ENCODE measurements around the gene DENND4B.

Gene DENND4B

GRCh38 chr1:153978274-153978909 lies 31.9 kb upstream of the DENND4B start:
- no peak for DNase-seq
- no peak for TF ChIP-seq POLR2A (IDR thresholded peaks at IDR 0.05; ENCODE audit: low read length)
- no peak for TF ChIP-seq GATA1 (IDR thresholded peaks at IDR 0.05; ENCODE audit: low read depth, low read length)

- peak; percentile 87 to 92 for DNase-seq
- TF ChIP-seq POLR2A (IDR thresholded peaks at IDR 0.05; ENCODE audit: low read length): peak; percentile 89
- TF ChIP-seq GATA1 (IDR thresholded peaks at IDR 0.05; ENCODE audit: low read depth, low read length): no peak
Observed at GRCh38 chr1:153977250-153978240, 31.0 kb upstream of the DENND4B start, which contains the start of gene JTB. Gene JTB, minus strand, starts transcription at chr1:153977674. Its CDS starts 422 bp downstream, at chr1:153977252.

GRCh38 chr1:153976819-153977249 lies 30.3 kb upstream of the DENND4B start:
- no peak for TF ChIP-seq POLR2A (IDR thresholded peaks at IDR 0.05; ENCODE audit: low read length)
- peak in 1 of 2 experiments; percentile 73 for DNase-seq

GRCh38 chr1:153973525-153973924 lies 27.0 kb upstream of the DENND4B start:
- TF ChIP-seq POLR2A (IDR thresholded peaks at IDR 0.05; ENCODE audit: low read length) (no peak), GATA1 (IDR thresholded peaks at IDR 0.05; ENCODE audit: low read depth, low read length) (no peak)

GRCh38 chr1:153973071-153973470 lies 26.6 kb upstream of the DENND4B start:
- TF ChIP-seq GATA1 (IDR thresholded peaks at IDR 0.05; ENCODE audit: low read depth, low read length) (no peak), POLR2A (IDR thresholded peaks at IDR 0.05; ENCODE audit: low read length) (peak; percentile 37)
- DNase-seq: no peak

More at GRCh38 chr1:153973525-153973924, 27.0 kb upstream of the DENND4B start:
- DNase-seq: no peak

- TF ChIP-seq GATA1 (IDR thresholded peaks at IDR 0.05; ENCODE audit: low read depth, low read length): no peak
- no peak for TF ChIP-seq POLR2A (IDR thresholded peaks at IDR 0.05; ENCODE audit: low read length)
- no peak for DNase-seq
Observed at GRCh38 chr1:153970346-153970745, 23.8 kb upstream of the DENND4B start.

GRCh38 chr1:153968972-153969371 lies 22.5 kb upstream of the DENND4B start:
- no peak for TF ChIP-seq GATA1 (IDR thresholded peaks at IDR 0.05; ENCODE audit: low read depth, low read length)
- TF ChIP-seq POLR2A (IDR thresholded peaks at IDR 0.05; ENCODE audit: low read length): no peak
- no peak for DNase-seq

- TF ChIP-seq GATA1 (IDR thresholded peaks at IDR 0.05; ENCODE audit: low read depth, low read length) (no peak), POLR2A (IDR thresholded peaks at IDR 0.05; ENCODE audit: low read length) (no peak)
- DNase-seq: peak in 1 of 2 experiments; percentile 34
Observed at GRCh38 chr1:153968408-153968807, 21.9 kb upstream of the DENND4B start.

GRCh38 chr1:153968000-153968363 lies 21.5 kb upstream of the DENND4B start:
- DNase-seq: no peak
- TF ChIP-seq GATA1 (IDR thresholded peaks at IDR 0.05; ENCODE audit: low read depth, low read length) (no peak), POLR2A (IDR thresholded peaks at IDR 0.05; ENCODE audit: low read length) (no peak)

GRCh38 chr1:153967107-153967999 lies 20.8 kb upstream of the DENND4B start, which contains the start of gene CREB3L4:
Gene CREB3L4, plus strand, starts transcription at chr1:153967902. Its CDS starts 624 bp downstream, at chr1:153968526.
- TF ChIP-seq POLR2A (IDR thresholded peaks at IDR 0.05; ENCODE audit: low read length) (peak; percentile 90), GATA1 (IDR thresholded peaks at IDR 0.05; ENCODE audit: low read depth, low read length) (no peak)

GRCh38 chr1:153963850-153964331 lies 17.4 kb upstream of the DENND4B start:
- TF ChIP-seq GATA1 (IDR thresholded peaks at IDR 0.05; ENCODE audit: low read depth, low read length): no peak
- no peak for TF ChIP-seq POLR2A (IDR thresholded peaks at IDR 0.05; ENCODE audit: low read length)
- DNase-seq: no peak

More at GRCh38 chr1:153967107-153967999, 20.8 kb upstream of the DENND4B start, which contains the start of gene CREB3L4:
- DNase-seq: peak; percentile 96 to 98

- TF ChIP-seq GATA1 (IDR thresholded peaks at IDR 0.05; ENCODE audit: low read depth, low read length): no peak
- peak; percentile 66 for TF ChIP-seq POLR2A (IDR thresholded peaks at IDR 0.05; ENCODE audit: low read length)
- DNase-seq: peak; percentile 95 to 97
Observed at GRCh38 chr1:153963030-153963849, 16.7 kb upstream of the DENND4B start, which contains the start of gene SLC39A1. Gene SLC39A1, minus strand, starts transcription at chr1:153963537. Its CDS starts 822 bp downstream, at chr1:153962715.
